Left cardiac atrium (tissue), 4 donors: ENCODE data around the gene HOATZ. TPM values are rescaled to one million over a fixed set of nuclear protein-coding genes. Genes with fewer than 3 reads are reported as not detected.

Experiments
- ATAC-seq, 2 donors: fragments of 200-7000 bp; cut with Tn5 transposase; one replicate each; pipeline ENCODE4 v1.9.1; 2020; ENCODE audit warnings: mild to moderate bottlenecking in 2 of 2, moderate library complexity in 2 of 2
- DNase-seq: peaks from one replicate; pipeline ENCODE4 v3.0.0-alpha.2; 2020
- intact Hi-C, 2 donors: fragments of 100-400 bp; cut with DNase I; formaldehyde crosslinking; loops; one replicate each; pipeline versions ENCODE4 v1.14.1 to v1.15.1; 2022 to 2023
- microRNA-seq, 2 donors: library from miRNA; unstranded; fragments of <30 nt; microRNA quantifications; one replicate each; pipeline ENCODE4 v1.2.0, GENCODE V29; 2020
- total RNA-seq, 2 donors: library from RNA; stranded (reverse); fragmentation: NEBNext Ultra II Directional; extraction: Animal tissue kit (Norgen Biotek cat#: 25700); gene quantifications; one replicate each; pipeline ENCODE4 v1.2.1, GENCODE V29; 2021
- donor health status: DM: no; HTN: yes; CAD: no.
- donor health status: DM: no; HTN: yes; CAD: no; lungs with severe emphysema.
- donor health status: DM: yes; HTN: yes; CAD: no.
- donor health status: Dilated cardiomyopathy.

The HOATZ gene
- total RNA-seq, 2 donors from 2014 or later, result not detected

GRCh38 chr11:111571829-111572501 is 57.4 kb downstream of the HOATZ start:
- intact Hi-C loops, result no loop called here
- no peak for DNase-seq
- no peak for ATAC-seq

DNA sequence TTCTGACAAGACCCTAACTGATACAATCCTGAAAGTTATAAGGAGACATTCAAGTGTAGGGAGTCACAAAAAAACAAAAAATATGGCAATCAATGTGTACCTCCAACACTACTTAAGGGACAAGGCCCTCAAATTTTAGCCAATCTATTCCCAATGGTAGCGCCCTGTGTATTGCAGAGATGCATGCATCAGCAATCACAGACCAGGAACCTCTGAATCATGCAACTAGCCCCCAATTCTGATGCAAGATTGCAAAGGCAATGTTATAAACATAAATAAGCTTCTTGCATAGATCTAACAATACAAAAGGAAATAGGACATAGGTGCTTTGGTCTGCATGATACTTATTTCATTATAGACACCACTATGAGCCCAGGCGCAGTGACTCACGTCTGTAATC is 58.0 kb downstream of the HOATZ start:
- no peak for ATAC-seq
- DNase-seq, result no peak
- intact Hi-C loops, result no loop called here

DNA sequence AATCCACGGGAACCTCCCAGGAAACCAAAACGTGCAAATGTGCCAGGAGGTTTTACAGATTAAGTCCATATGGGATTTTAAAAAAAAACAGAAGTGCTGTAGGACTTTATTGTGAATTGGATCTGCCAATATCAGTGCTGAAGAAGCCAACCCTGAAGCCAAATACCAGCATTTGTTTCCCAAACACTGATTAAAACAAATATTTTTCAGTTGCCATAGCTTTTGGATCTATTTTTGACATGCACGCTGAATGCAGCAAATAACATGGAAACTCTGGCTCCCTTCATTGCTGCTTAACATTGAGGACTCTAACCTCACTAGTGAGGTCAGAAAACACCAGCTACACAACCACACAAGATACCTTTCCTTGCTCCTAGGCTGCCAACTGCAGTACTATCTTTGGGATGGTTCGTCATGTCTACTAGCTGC is 59.3 kb downstream of the HOATZ start:
- peak; percentile 56 to 88 for ATAC-seq
- DNase-seq, result no peak

DNA sequence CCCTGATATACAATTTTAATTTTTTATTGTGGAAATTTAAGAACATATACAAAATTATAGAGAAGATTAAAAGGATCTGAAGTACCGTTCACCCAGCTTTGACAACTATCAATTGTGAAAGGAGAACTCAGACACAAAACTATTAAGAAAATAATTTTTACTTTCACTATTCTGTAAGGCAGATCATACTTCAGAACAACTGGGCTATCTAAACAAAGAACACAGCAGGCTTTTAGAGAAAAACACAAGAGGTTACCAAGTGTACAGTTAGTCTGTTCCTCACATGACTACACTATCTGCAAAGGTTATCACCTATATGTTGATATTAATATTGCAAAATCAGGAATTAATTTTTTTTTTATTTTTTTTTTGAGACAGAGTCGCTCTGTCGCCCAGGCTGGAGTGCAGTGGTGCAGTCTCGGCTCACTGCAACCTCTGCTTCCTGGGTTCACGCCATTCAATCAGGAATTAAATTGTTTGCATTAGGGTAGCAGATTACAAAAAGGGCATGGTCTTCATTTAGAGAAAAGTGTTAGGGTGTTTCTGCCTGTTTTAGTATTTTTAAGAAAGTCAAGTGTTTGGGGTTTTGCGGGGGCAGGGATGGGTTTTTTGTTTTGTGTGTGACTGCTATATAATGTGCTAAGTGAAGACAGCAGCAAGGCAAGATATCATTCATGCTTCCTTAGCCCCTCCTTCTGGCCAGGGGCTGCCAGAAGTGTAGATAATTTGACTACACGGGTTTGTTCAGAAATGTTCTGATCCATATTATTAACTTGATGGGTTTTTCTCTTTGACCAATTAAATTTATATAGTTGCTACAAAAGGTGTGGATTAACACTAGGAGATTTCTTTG is 60.0 kb downstream of the HOATZ start:
- no peak for DNase-seq
- ATAC-seq, result peak; percentile 42 to 53
- intact Hi-C loops, result no loop called here

More for the DNA sequence above, 59.3 kb downstream of the HOATZ start:
- intact Hi-C loops, result no loop called here

GRCh38 chr11:111575740-111576139 is 61.2 kb downstream of the HOATZ start:
- intact Hi-C loops, result no loop called here
- ATAC-seq (no peak), DNase-seq (no peak)

DNA sequence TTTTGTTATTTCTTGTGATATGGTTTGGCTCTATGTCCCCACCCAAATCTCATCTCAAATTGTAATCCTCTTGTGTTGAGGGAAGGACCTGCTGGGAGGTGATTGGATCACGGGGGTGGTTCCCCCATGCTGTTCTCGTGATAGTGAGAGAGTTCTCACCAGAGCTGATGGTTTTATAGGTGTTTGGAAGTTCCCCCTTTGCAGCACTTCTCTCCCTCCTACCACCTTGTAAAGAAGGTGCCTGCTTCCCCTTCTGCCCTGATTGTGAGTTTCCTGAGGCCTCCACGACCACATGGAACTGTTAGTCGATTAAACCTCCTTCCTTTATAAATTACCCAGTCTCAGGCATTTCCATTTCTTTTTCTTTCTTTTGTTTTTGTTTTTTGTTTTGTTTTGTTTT is 63.2 kb downstream of the HOATZ start:
- ATAC-seq, result no peak
- DNase-seq, result no peak
- intact Hi-C loops, result no loop called here

DNA sequence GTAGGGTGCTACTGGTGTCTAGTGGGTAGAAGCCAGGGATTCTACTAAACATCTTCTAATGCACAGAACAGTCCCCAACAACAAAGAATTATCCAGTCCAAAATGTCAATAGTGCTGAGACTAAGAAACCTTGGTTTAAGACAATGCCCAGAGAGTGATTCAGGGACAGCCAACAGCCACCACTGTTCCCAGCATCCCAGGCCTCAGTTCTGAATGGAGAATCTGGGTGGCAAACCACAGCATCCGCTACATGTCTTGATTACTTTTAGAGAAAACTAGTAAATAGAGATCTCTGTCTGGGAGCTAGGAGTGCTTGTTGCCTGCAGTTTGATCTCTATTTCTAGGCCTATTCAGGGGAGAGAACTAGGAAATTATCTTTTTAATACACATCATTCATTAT is 66.8 kb downstream of the HOATZ start:
- intact Hi-C loops, result no loop called here
- no peak for ATAC-seq
- no peak for DNase-seq

DNA sequence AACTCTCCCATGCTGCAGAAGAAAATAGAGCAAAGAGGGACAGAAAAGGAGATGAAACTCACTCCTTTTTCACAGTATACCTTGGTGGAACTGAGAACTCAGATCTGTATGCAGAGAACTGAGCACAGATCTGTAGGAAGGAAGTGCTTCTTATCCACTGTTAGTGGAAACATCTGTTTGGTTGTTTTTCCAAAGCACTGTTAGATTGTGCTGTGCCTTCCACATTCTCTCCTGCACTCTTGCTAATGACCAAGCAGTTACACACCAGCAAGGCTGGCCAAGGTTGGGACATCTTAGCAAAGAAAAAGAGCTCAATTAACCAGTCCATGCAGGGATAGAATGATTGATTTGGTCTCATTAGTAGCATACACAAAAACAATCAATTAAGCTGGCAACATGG is 67.6 kb downstream of the HOATZ start:
- no peak for DNase-seq
- intact Hi-C loops, result no loop called here
- no peak for ATAC-seq

DNA sequence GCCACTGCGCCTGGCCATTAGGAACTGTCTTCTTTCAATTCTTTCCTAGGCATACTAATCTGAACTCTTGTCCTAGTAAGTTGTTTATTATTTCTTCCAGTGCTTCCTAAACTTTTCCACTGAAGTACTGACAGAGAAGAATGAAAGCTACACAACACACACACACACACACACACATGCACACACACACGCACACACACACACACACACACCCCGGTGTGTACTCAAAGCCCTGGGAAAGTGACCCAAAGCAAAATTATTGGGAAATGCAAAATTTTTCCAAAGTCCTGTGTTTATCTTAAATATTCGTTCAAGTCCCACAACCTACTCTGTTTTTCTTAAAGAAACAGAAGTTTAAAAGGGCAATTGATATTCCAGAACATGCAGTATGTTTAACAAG is 68.3 kb downstream of the HOATZ start:
- intact Hi-C loops, result no loop called here
- ATAC-seq, result no peak

DNA sequence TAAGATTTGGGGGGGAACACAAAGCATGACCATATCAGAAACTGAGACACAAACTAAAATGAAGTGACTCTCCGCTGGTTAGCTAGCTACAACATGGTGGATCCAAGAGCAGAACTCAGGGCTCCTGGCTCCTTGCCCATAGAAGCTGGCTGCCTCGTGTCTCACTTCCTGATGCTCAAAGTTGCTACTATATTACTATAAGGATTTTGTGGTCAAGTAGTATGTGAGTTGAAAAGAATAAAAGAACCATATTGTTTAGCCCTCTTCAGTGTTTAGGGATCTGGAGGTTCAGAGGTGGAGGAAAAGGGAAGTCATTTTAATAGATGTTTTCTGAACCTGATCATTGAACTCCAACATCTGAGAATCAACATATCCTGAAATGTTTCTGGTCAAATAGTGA is 70.8 kb downstream of the HOATZ start:
- DNase-seq (no peak), ATAC-seq (no peak)
- intact Hi-C loops, result loop anchor here in 1 of 2 donors (5.0 kb wide), 1 partner anchor 257 kb away; no protein-coding TSS in a partner anchor

More for the DNA sequence above, 68.3 kb downstream of the HOATZ start:
- DNase-seq, result no peak

GRCh38 chr11:111586388-111586831 is 71.8 kb downstream of the HOATZ start:
- DNase-seq, result no peak
- ATAC-seq, result peak; percentile 37 to 44
- intact Hi-C loops, result loop anchor here in 1 of 2 donors (5.0 kb wide), 1 partner anchor 256 kb away; no protein-coding TSS in a partner anchor

Small RNAs within 50 kb of the gene (microRNA-seq; reads per million reads assigned to microRNA genes)
- gene MIR34B, result 2.8 to 7.4 reads per million in 2 donors
- gene MIR34C, result 12.5 to 20.0 reads per million in 2 donors

Other genes starting within 250 kb of the HOATZ start
- under 1 TPM; 0.18 to 0.44 TPM for gene POU2AF3, start 216.2 kb upstream of the HOATZ start, total RNA-seq
- gene POU2AF1, start 135.5 kb upstream of the HOATZ start, total RNA-seq, result under 1 TPM; 0.10 to 0.21 TPM
- gene BTG4, start 2.4 kb upstream of the HOATZ start, total RNA-seq, result not detected
- 1 to 10 TPM; 3.5 to 5.8 TPM for gene LAYN, start 25.9 kb downstream of the HOATZ start, total RNA-seq
- 10 to 100 TPM; 24.3 to 51.6 TPM for gene SIK2, start 87.7 kb downstream of the HOATZ start, total RNA-seq